ENCODE results near the gene ZNF444. TPM values are rescaled to one million over a fixed set of nuclear protein-coding genes. Genes with fewer than 3 reads are reported as not detected.

Gene ZNF444
- total RNA-seq, 1 donor from 2014 or later = 94.9 TPM

DNA sequence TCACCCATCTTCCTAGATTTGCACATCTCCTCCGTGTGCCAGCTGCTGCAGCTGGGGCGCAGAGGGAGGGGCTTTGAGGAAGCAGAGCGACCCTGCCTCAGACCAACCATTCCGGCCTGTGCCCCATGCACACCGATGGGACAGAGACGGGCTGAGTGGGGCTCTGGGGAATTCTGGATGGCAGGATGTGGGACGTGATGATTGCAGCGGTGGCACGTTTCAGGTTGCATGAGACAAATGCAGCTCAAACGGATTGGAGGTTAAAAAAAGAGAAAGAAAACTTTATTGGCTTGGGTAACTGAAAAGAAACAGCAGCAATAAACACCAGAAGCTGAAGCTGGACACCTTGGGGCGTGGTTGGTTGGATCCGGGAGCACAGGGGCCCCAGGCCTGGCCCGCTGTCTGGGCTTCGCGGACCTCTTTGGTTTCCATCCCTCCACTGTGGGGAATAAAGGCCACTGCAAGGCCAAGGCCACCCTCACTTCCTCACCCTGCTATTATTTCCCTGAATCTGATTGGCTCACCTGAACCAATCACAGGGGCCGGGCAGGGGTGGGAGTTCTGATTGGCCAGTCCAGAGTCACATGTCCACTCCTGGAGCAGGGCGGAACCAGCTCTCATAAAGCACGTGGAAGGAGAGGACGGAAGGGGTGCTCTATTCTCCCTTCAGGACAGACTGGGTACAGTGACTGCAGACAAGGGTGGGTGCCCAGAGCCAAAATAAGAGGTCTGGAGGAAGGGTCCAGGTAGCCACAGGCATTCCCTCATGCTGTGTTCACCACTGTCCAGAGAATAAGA is 13.9 kb upstream of the ZNF444 start:
- DNase-seq (ENCODE audit: low spot score in 2 of 2) = no peak
- no peaks in the 10 kb centered on the region for H3K27me3 ChIP-seq
- intact Hi-C loops (cut with DNase I) = no loop called here
- peaks cover 0 to 6% of the 10 kb centered on the region in 2 donors for H3K4me1 ChIP-seq
- no peak overlapping the region for H3K27ac ChIP-seq
- H3K4me3 ChIP-seq = no peak overlapping the region
- no peaks in the 10 kb centered on the region for H3K9me3 ChIP-seq
- no peaks in the 10 kb centered on the region for H3K36me3 ChIP-seq
- TF ChIP-seq, protein P1, sequence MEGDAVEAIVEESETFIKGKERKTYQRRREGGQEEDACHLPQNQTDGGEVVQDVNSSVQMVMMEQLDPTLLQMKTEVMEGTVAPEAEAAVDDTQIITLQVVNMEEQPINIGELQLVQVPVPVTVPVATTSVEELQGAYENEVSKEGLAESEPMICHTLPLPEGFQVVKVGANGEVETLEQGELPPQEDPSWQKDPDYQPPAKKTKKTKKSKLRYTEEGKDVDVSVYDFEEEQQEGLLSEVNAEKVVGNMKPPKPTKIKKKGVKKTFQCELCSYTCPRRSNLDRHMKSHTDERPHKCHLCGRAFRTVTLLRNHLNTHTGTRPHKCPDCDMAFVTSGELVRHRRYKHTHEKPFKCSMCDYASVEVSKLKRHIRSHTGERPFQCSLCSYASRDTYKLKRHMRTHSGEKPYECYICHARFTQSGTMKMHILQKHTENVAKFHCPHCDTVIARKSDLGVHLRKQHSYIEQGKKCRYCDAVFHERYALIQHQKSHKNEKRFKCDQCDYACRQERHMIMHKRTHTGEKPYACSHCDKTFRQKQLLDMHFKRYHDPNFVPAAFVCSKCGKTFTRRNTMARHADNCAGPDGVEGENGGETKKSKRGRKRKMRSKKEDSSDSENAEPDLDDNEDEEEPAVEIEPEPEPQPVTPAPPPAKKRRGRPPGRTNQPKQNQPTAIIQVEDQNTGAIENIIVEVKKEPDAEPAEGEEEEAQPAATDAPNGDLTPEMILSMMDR (IDR thresholded peaks at IDR 0.05) = no peak

DNA sequence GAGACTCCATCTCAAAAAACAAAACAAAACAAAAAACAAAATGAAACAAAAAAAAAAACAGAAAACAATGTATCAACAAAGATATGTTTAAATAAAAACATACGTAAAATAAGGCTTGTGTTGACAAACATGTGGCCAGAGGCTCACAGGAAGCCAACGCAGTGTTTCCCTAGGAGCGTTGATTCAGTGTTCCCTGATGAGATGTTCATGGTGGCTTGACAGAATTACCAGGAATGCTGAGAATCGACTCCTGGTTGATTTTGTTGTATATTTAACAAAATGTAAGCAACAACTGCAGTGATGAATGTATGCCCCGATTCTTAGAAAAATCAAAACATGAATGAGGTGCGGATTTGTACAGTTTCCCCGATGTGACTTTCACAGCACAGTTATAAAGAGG is 11.1 kb upstream of the ZNF444 start:
- H3K4me1 ChIP-seq = peaks cover 0 to 12% of the 10 kb centered on the region in 2 donors
- H3K9me3 ChIP-seq = no peaks in the 10 kb centered on the region
- TF ChIP-seq, protein P1 (IDR thresholded peaks at IDR 0.05) = no peak
- no peaks in the 10 kb centered on the region for H3K36me3 ChIP-seq
- no peak overlapping the region for H3K27ac ChIP-seq
- intact Hi-C loops (cut with DNase I) = no loop called here
- DNase-seq (ENCODE audit: low spot score in 2 of 2) = no peak
- no peak overlapping the region for H3K4me3 ChIP-seq
- H3K27me3 ChIP-seq = no peaks in the 10 kb centered on the region

DNA sequence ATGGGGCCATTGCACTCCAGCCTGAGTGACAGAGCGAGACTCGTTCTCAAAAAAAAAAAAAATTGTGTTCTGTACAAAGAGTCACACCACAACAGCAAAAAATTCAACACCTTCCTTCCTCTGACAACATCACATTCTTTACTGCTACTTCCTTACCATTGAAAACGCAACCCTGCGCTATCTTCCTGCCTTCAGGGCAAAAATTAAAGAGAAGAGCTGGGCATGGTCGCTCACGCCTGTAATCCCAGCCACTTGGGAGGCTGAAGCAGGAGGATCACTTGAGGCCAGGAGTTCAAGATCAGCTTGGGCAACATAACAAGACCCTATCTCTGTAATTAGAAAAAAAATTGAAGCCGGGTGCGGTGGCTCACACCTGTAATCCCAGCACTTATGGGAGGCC is 9.4 kb upstream of the ZNF444 start:
- H3K27ac ChIP-seq = peak overlapping the region; percentile 64 to 75
- no peaks in the 10 kb centered on the region for H3K36me3 ChIP-seq
- H3K4me3 ChIP-seq = no peak overlapping the region
- no peaks in the 10 kb centered on the region for H3K27me3 ChIP-seq
- intact Hi-C loops (cut with DNase I) = no loop called here
- H3K4me1 ChIP-seq = peaks cover 0 to 12% of the 10 kb centered on the region in 2 donors
- DNase-seq (ENCODE audit: low spot score in 2 of 2) = no peak
- TF ChIP-seq, protein P1 (IDR thresholded peaks at IDR 0.05) = no peak
- no peaks in the 10 kb centered on the region for H3K9me3 ChIP-seq

DNA sequence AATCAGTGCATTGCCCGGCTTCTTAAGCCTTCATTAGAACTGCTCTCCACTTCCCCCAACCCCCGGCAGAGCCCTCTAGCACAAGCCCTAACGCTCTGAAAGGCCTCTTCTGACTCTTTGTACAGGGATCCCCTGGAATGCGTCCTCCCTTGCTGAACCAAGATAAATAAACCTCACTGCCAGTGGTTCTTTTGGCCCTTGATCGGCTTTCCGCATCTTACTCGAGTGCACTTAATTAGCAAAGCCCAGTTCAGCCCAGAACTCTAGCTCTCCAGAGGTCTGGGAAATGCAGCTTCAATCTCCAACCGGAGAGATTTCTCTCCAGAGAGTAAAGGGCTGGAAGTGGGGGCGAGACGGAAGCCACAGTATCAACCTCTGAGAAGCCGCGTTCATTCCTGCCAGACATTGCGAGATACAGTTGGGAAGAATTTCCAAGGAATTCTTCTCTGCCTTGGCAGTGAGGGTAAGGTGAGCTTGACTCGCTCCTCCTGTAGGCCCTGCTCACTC is 8.7 kb upstream of the ZNF444 start:
- Histone ChIP-seq H3K4me3 (no peak overlapping the region), H3K36me3 (no peaks in the 10 kb centered on the region), H3K27me3 (no peaks in the 10 kb centered on the region), H3K4me1 (peaks cover 0 to 12% of the 10 kb centered on the region in 2 donors), H3K9me3 (no peaks in the 10 kb centered on the region), H3K27ac (peak overlapping the region; percentile 64 to 75)
- DNase-seq (ENCODE audit: low spot score in 2 of 2) = peak in 1 of 2 donors; percentile 72
- intact Hi-C loops (cut with DNase I) = no loop called here
- TF ChIP-seq, protein P1 (IDR thresholded peaks at IDR 0.05) = no peak

DNA sequence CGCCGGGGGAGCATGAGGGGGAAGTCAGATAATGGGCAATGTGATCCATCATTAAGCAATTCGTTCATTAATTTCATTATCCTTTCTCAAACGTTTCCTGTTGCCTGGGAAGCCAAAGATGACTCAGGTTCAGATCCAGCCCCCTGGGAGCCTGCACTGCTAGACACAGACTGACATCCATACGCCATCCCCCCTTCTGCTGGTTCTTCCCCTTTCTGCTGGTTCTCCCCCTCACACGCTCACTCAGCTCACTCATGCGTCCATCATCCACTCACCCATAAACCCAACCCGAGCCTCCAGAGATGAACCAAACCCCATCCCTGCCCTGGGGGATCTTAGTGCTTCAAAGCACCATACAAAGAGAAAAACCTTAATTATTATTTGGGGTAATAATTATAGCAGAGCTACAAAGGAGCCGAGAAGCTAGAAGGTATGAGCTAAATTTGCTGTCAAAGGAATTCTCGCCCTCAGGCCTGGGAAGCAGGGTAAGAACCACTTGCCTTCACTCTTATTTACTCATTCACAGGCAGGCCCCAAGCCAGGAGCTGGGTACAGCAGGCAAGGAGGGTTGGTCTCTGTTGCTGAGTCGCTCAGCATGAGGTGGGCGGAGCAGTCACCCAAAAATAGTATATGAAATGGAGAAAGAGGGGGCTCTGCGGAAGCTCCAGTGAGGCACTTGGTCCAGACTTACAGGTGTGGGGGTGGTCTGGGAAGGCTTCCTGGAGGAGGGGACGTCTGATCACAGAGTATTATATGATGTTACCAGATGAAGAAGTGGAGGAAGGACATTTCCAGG is 7.0 kb upstream of the ZNF444 start:
- H3K9me3 ChIP-seq = no peaks in the 10 kb centered on the region
- DNase-seq (ENCODE audit: low spot score in 2 of 2) = no peak
- intact Hi-C loops (cut with DNase I) = no loop called here
- no peak overlapping the region for H3K27ac ChIP-seq
- peaks cover 0 to 12% of the 10 kb centered on the region in 2 donors for H3K4me1 ChIP-seq
- no peaks in the 10 kb centered on the region for H3K27me3 ChIP-seq
- TF ChIP-seq, protein P1 (IDR thresholded peaks at IDR 0.05) = no peak
- no peaks in the 10 kb centered on the region for H3K36me3 ChIP-seq
- H3K4me3 ChIP-seq = no peak overlapping the region

Data from ascending aorta (tissue), 2 donors.